Colonic mucosa (tissue), 4 donors: ENCODE data around the gene CABCOCO1. TPM values are rescaled to one million over a fixed set of nuclear protein-coding genes. Genes with fewer than 3 reads are reported as not detected.

Experiments
- DNase-seq: peaks from one replicate; pipeline ENCODE4 v3.0.0-alpha.2; 2020
- H3K27ac ChIP-seq: fragments of 200-600 bp; one replicate; pipeline ENCODE4 v1.8.0; 2021
- H3K27me3 ChIP-seq: fragments of 200-600 bp; one replicate; pipeline ENCODE4 v1.8.0; 2021
- H3K36me3 ChIP-seq: fragments of 200-600 bp; one replicate; pipeline ENCODE4 v1.8.0; 2021
- H3K4me1 ChIP-seq: fragments of 200-600 bp; one replicate; pipeline ENCODE4 v1.8.0; 2021; ENCODE audit warnings: mild to moderate bottlenecking
- H3K4me3 ChIP-seq: fragments of 200-600 bp; one replicate; pipeline ENCODE4 v1.8.0; 2021
- H3K9ac ChIP-seq, 2 donors: one replicate each; pipeline ENCODE4 v1.7.0; 2013; ENCODE audit warnings: control low read depth in 2 of 2, low read depth in 2 of 2, low read length in 2 of 2
- H3K9me3 ChIP-seq: fragments of 200-600 bp; one replicate; pipeline ENCODE4 v1.8.0; 2021
- intact Hi-C: fragments of 100-400 bp; cut with DNase I; formaldehyde crosslinking; loops from one replicate; pipeline ENCODE4 v1.14.1; 2022
- total RNA-seq, 2 donors: library from RNA; stranded (reverse); fragmentation: NEBNext Ultra II Directional in 1 of 2; extraction: Animal tissue kit (Norgen Biotek cat#: 25700) in 1 of 2; gene quantifications; one replicate each; pipeline ENCODE4 v1.2.1, GENCODE V29; 2021
- TF ChIP-seq, protein P1 (sequence below): fragments of 200-600 bp; IDR thresholded peaks from one replicate; pipeline ENCODE4 v1.8.0; 2022; ENCODE audit warnings: antibody characterized with exemption, mild to moderate bottlenecking
- donor health status: healthy.
- donor health status: DM: no; HTN: no; CAD: no.
- donor health status: DM: no; HTN: no; CAD: no.

The CABCOCO1 gene
- total RNA-seq, 2 donors from 2014 or later, result not detected

DNA sequence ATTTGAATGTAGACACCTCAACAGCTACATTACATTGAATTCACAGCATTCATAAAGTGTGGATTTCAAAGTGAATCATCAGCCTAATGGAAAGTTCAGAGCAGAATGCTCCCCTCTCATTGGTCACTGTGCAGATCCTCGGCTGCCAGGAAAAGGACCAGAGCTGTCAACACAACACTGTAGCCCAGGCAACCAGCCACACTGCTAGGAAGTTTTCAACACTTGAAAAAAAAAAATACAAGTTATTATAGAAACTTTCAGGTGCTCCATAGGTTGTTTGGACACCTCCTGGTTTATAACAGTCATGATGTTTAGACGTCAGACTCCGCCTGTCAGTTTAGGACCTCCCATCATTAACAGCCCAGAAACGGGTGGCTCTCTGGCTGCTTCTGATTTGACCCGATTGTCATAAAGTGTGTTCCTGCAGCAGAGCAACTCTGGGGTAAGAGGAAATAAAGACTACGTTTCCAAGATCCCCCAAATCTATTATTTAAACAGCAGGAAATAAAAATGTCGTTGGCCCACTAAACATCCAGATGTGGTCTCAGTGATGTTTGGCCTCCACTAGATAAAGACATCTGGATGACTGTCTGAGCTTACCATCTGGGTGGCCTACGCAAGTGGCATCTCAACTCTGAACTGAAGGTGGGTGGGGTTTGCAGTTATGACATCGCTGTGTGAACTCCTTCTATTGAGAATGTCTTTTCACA, 117.4 kb downstream of the CABCOCO1 start:
- H3K4me3 ChIP-seq, result no peak overlapping the region
- H3K27ac ChIP-seq, result no peak overlapping the region
- H3K9ac ChIP-seq, result no peak overlapping the region
- TF ChIP-seq, protein P1, sequence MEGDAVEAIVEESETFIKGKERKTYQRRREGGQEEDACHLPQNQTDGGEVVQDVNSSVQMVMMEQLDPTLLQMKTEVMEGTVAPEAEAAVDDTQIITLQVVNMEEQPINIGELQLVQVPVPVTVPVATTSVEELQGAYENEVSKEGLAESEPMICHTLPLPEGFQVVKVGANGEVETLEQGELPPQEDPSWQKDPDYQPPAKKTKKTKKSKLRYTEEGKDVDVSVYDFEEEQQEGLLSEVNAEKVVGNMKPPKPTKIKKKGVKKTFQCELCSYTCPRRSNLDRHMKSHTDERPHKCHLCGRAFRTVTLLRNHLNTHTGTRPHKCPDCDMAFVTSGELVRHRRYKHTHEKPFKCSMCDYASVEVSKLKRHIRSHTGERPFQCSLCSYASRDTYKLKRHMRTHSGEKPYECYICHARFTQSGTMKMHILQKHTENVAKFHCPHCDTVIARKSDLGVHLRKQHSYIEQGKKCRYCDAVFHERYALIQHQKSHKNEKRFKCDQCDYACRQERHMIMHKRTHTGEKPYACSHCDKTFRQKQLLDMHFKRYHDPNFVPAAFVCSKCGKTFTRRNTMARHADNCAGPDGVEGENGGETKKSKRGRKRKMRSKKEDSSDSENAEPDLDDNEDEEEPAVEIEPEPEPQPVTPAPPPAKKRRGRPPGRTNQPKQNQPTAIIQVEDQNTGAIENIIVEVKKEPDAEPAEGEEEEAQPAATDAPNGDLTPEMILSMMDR, result no peak
- no peaks in the 10 kb centered on the region for H3K36me3 ChIP-seq
- no peaks in the 10 kb centered on the region for H3K27me3 ChIP-seq
- intact Hi-C loops, result no loop called here
- H3K4me1 ChIP-seq, result no peaks in the 10 kb centered on the region
- H3K9me3 ChIP-seq, result no peaks in the 10 kb centered on the region
- peak; percentile 43 for DNase-seq

- no peak for DNase-seq
- H3K27ac ChIP-seq, result no peak overlapping the region
- H3K27me3 ChIP-seq, result no peaks in the 10 kb centered on the region
- intact Hi-C loops, result no loop called here
- no peaks in the 10 kb centered on the region for H3K36me3 ChIP-seq
- TF ChIP-seq, protein P1, result no peak
- no peak overlapping the region for H3K4me3 ChIP-seq
- H3K4me1 ChIP-seq, result no peaks in the 10 kb centered on the region
- no peak overlapping the region for H3K9ac ChIP-seq
- H3K9me3 ChIP-seq, result no peaks in the 10 kb centered on the region
Measured at GRCh38 chr10:61780732-61781131, 118.0 kb downstream of the CABCOCO1 start.

GRCh38 chr10:61781969-61782403, 119.3 kb downstream of the CABCOCO1 start:
- TF ChIP-seq, protein P1, result no peak
- no peaks in the 10 kb centered on the region for H3K9me3 ChIP-seq
- H3K36me3 ChIP-seq, result no peaks in the 10 kb centered on the region
- H3K27ac ChIP-seq, result no peak overlapping the region
- intact Hi-C loops, result no loop called here
- H3K4me1 ChIP-seq, result no peaks in the 10 kb centered on the region
- no peak overlapping the region for H3K9ac ChIP-seq
- no peak for DNase-seq
- H3K4me3 ChIP-seq, result no peak overlapping the region
- no peaks in the 10 kb centered on the region for H3K27me3 ChIP-seq

DNA sequence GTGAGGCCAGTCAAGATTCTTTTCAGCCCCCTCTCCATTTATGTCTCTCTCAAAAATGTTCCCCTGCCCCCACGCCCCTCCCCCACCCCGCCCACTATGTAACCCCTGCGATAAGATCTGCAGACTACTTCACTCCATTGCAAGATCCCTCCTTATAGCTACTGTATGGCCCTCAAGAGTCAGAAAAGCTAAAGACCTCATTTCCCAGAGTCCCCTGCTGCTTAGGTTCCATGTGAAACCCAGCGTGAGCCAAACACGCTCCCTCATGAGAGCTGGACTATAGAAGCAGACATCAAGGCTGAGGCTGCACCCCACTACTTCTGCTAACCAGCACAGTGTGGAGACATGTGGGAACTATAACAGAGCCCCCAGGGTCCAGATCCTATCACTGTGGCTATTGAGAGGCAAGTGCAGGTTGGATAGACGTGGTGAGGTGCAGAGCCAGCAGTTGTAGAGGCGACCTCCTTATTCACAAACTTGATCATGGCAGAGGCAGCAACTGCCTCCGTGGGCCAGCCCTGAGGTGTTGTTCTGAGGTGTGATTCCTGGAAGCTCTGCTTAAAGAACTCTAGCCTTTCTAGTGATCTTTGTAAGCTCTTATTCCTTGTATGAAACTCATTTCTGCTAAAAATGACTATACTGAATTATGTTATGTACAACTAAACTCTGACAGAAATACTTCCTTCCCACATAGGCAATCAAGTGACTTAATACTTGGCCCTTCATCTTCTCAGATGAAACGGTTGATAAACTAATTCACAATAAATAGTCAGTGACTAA, 121.8 kb downstream of the CABCOCO1 start:
- DNase-seq, result no peak
- H3K4me3 ChIP-seq, result no peak overlapping the region
- intact Hi-C loops, result no loop called here
- TF ChIP-seq, protein P1, result no peak
- no peaks in the 10 kb centered on the region for H3K4me1 ChIP-seq
- H3K27ac ChIP-seq, result no peak overlapping the region
- H3K27me3 ChIP-seq, result no peaks in the 10 kb centered on the region
- no peaks in the 10 kb centered on the region for H3K9me3 ChIP-seq
- no peak overlapping the region for H3K9ac ChIP-seq
- H3K36me3 ChIP-seq, result no peaks in the 10 kb centered on the region

DNA sequence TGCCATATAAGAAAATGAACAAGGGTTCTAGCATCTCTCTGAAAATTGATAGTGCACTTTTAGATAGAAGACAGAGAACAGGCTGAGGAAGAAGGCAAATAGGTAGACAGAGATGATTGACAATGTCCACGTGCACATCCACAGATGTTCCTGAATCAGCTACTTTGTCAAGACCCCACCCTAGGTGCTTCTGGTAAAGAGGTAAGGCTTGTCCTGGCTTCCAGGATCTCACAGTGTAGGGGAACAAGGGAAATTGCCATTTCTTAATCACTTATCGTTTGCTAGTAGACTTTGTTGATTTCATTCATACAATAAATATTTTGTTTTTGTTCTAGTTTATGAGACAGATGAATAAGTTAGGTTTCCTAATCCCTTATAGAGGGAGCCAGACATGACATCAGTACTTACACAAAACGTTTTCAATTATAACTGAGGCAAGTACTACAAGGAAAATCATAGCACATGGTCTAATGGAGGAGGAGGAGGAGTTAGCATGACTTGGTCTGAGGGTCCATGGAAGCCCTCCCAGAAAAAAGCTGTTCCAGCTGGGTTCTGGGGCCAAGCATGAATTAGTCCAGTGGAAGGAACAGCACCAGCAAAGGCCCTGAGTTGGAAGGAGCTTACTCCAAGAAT, 122.9 kb downstream of the CABCOCO1 start:
- no peak overlapping the region for H3K9ac ChIP-seq
- no peaks in the 10 kb centered on the region for H3K36me3 ChIP-seq
- no peak overlapping the region for H3K4me3 ChIP-seq
- TF ChIP-seq, protein P1, result no peak
- H3K4me1 ChIP-seq, result no peaks in the 10 kb centered on the region
- no peak overlapping the region for H3K27ac ChIP-seq
- H3K9me3 ChIP-seq, result no peaks in the 10 kb centered on the region
- intact Hi-C loops, result no loop called here
- H3K27me3 ChIP-seq, result no peaks in the 10 kb centered on the region
- DNase-seq, result no peak
